NCI-H2227 treated with DMSO at 0.1 percent for 48 hours (cell line): ENCODE measurements around the gene EIF5A2.
"Not testable (repeated sequence)": the region's sequence is repeated elsewhere in the genome, so short reads cannot be mapped to it uniquely, and the experiment has no call there.

ENCODE experiments used
- DNase-seq: peaks from one replicate; lab custom pipeline; 2025; lab: John Stamatoyannopoulos, UW

Gene EIF5A2

GRCh38 chr3:170908235-170909116, at the start of gene EIF5A2:
Gene EIF5A2 (minus strand): TSS chr3:170908637. CDS start chr3:170907806, 831 bp downstream.
- DNase-seq: peak; percentile 93

- DNase-seq: no peak
These were observed 48.2 kb upstream of the EIF5A2 start for GRCh38 chr3:170956647-170957046.

- no peak for DNase-seq
These were observed 45.3 kb upstream of the EIF5A2 start for GRCh38 chr3:170953736-170954135.

GRCh38 chr3:170953229-170953628, 44.8 kb upstream of the EIF5A2 start:
- no peak for DNase-seq

GRCh38 chr3:170949211-170949610, 40.8 kb upstream of the EIF5A2 start:
- DNase-seq: no peak

GRCh38 chr3:170947018-170947769, 38.8 kb upstream of the EIF5A2 start:
- no peak for DNase-seq

- DNase-seq: no peak
These were observed 33.6 kb upstream of the EIF5A2 start for GRCh38 chr3:170942011-170942410.

GRCh38 chr3:170941551-170941950, 33.1 kb upstream of the EIF5A2 start:
- DNase-seq: no peak

GRCh38 chr3:170933039-170933438, 24.6 kb upstream of the EIF5A2 start:
- DNase-seq: not testable (repeated sequence)

- DNase-seq: not testable (repeated sequence)
These were observed 15.1 kb upstream of the EIF5A2 start for GRCh38 chr3:170923553-170923952.

- DNase-seq: no peak
These were observed 10.3 kb upstream of the EIF5A2 start for GRCh38 chr3:170918715-170919114.

- DNase-seq: no peak
These were observed 6.3 kb upstream of the EIF5A2 start for GRCh38 chr3:170914690-170915089.

GRCh38 chr3:170914212-170914611, 5.8 kb upstream of the EIF5A2 start:
- DNase-seq: no peak

- no peak for DNase-seq
These were observed 2.6 kb upstream of the EIF5A2 start for GRCh38 chr3:170911051-170911450.

GRCh38 chr3:170910542-170910941, 2.1 kb upstream of the EIF5A2 start:
- no peak for DNase-seq

GRCh38 chr3:170909129-170909903, 879 bp upstream of the EIF5A2 start:
- DNase-seq: no peak

- peak; percentile 27 for DNase-seq
These were observed 701 bp downstream of the EIF5A2 start for GRCh38 chr3:170907637-170908234.

- DNase-seq: no peak
These were observed 2.6 kb downstream of the EIF5A2 start for GRCh38 chr3:170905862-170906261.

- no peak for DNase-seq
These were observed 5.3 kb downstream of the EIF5A2 start for GRCh38 chr3:170903123-170903522.

GRCh38 chr3:170899455-170899854, 9.0 kb downstream of the EIF5A2 start:
- no peak for DNase-seq

GRCh38 chr3:170897978-170898377, 10.5 kb downstream of the EIF5A2 start:
- DNase-seq: no peak

GRCh38 chr3:170897199-170897598, 11.2 kb downstream of the EIF5A2 start:
- not testable (repeated sequence) for DNase-seq
